Body of pancreas (tissue), 4 donors: ENCODE measurements around the gene PHF3.

Experiments
- CTCF ChIP-seq, 7 experiments: fragments of 450-650 bp in 4 of 7; fragments of 200-600 bp in 3 of 7; sonication (generic) in 3 of 7; IDR thresholded peaks; one replicate each; pipeline ENCODE4 v1.5.1; 2016 to 2019; ENCODE audit warnings: antibody characterized with exemption in 7 of 7
- POLR2A ChIP-seq, 3 donors: fragments of 450-650 bp; IDR thresholded peaks; one replicate each; pipeline ENCODE4 v1.6.1; 2016; ENCODE audit warnings: antibody characterized with exemption in 3 of 3, mild to moderate bottlenecking in 2 of 3

- TF ChIP-seq CTCF (IDR thresholded peaks at IDR 0.05) (no peak), POLR2A (IDR thresholded peaks at IDR 0.05) (no peak)
These were observed 36.4 kb upstream of the PHF3 start for GRCh38 chr6:63599243-63599642.
